ENCODE data around the gene SPINK14.

- no peak for TF ChIP-seq EZH2 (IDR thresholded peaks at IDR 0.05; ENCODE audit: borderline replicate concordance, low read length)
- TF ChIP-seq, protein P1, sequence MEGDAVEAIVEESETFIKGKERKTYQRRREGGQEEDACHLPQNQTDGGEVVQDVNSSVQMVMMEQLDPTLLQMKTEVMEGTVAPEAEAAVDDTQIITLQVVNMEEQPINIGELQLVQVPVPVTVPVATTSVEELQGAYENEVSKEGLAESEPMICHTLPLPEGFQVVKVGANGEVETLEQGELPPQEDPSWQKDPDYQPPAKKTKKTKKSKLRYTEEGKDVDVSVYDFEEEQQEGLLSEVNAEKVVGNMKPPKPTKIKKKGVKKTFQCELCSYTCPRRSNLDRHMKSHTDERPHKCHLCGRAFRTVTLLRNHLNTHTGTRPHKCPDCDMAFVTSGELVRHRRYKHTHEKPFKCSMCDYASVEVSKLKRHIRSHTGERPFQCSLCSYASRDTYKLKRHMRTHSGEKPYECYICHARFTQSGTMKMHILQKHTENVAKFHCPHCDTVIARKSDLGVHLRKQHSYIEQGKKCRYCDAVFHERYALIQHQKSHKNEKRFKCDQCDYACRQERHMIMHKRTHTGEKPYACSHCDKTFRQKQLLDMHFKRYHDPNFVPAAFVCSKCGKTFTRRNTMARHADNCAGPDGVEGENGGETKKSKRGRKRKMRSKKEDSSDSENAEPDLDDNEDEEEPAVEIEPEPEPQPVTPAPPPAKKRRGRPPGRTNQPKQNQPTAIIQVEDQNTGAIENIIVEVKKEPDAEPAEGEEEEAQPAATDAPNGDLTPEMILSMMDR (IDR thresholded peaks at IDR 0.05; ENCODE audit: low read length) = no peak
Observed at GRCh38 chr5:148146487-148146886, 21.9 kb upstream of the SPINK14 start.
